NCI-H1105 treated with DMSO at 0.1 percent for 48 hours (cell line): ENCODE measurements around the gene RIPK3.

Experiments
- DNase-seq: peaks from one replicate; lab custom pipeline; 2025; lab: John Stamatoyannopoulos, UW

The RIPK3 gene

DNA sequence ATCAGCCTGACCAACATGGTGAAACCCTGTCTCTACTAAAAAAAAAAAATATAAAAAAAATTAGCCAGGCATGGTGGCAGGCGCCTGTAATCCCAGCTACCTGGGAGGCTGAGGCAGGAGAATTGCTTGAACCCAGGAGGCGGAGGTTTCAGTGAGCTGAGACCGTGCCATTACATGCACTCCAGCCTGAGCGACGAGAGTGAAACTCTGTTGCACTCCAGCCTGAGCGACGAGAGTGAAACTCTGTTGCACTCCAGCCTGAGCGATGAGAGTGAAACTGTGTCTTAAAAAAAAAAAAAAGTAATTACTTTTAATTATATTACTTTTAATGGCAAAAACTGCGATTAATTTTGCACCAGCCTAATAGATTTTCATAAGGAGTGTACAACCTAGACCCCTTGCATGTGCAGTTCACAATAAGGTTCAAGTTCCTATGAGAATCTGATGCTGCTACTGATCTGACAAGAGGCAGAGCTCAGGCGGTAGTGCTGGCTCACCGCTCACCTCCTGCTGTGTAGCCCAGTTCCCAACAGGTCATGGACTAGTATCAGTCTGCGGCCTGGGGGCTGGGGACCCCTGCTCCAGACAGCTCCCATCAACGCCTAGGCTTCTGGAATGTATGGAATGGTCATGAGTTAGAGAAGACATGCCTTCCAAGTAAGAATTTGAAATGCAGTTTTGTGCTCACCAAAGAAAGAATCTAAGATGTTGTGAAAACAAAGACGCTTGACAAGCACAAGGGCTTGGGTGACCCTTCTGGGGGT, 18.4 kb downstream of the RIPK3 start:
- no peak for DNase-seq

DNA sequence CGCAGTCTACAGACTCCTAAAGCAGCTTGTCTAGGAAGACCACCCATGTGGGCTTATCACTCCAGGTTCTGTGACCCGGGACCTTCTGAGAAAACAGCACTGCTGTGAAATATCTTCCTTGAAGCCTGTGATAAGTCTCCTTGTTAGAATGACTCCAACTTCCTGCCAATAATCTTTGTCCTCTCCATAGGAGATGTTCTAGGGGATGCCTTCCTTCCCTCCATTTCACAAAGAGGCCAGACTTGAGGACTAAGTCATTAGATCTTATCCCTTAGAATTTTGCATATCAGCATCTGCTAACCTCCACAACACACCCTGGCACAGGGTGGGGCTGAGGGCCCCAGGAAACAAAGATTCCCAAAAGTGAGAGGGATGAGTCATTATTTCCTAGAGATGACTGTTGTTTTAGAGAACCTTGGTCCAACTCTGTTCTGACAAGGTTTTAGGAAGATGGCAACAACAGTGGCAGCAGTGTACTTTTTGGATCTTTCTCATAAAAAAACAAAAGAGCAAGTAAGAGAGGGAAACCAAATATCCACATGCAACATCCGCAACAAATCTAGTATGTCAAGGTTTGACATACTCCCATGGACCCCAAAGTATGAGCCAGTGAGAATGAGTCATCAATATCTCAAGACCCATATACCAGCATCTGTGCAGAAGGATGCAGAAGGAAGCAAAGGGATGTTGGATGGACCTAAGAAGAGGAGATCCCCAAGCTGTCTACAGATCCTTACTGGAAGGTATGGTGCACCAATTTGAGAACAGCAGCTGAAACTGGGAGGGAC, 22.5 kb downstream of the RIPK3 start:
- DNase-seq = no peak

DNA sequence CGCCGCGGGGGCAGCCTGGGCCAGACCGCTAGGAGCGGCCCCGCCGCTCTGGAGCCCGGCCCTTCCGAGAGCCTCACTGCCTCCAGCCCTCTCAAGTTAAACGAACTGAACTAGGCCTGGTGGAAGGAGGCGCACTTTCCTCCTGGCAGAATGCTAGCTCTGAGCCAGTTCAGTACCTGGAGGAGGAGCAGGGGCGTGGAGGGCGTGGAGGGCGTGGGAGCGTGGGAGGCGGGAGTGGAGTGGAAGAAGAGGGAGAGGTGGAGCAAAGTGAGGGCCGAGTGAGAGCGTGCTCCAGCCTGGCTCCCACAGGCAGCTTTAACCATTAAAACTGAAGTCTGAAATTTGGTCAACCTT, 23.2 kb downstream of the RIPK3 start:
- DNase-seq = peak; percentile 33

GRCh38 chr14:24315807-24316596, 23.8 kb downstream of the RIPK3 start:
- DNase-seq = peak; percentile 47

DNA sequence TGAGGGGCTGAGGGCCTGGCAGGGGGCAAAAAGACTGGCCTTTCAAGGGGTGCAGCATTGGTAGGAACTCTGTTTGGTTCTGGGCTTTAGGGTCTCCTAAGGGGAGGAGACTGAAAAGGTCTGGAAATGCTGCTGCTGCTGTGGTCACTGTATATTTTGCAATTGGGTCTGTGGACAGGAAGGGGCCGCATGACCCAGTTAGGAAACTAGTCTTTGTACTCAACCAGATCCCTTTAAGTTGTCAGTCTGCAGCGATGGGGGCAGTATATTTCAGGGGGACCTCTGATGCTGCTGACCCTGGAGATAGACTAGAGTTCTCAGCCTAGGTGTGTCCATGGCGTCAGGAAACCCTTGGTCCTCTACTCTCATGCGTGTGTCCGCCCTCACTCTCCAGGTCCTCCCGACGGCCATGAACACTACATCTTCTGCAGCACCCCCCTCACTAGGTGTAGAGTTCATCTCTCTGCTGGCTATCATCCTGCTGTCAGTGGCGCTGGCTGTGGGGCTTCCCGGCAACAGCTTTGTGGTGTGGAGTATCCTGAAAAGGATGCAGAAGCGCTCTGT, 24.5 kb downstream of the RIPK3 start:
- no peak for DNase-seq

DNA sequence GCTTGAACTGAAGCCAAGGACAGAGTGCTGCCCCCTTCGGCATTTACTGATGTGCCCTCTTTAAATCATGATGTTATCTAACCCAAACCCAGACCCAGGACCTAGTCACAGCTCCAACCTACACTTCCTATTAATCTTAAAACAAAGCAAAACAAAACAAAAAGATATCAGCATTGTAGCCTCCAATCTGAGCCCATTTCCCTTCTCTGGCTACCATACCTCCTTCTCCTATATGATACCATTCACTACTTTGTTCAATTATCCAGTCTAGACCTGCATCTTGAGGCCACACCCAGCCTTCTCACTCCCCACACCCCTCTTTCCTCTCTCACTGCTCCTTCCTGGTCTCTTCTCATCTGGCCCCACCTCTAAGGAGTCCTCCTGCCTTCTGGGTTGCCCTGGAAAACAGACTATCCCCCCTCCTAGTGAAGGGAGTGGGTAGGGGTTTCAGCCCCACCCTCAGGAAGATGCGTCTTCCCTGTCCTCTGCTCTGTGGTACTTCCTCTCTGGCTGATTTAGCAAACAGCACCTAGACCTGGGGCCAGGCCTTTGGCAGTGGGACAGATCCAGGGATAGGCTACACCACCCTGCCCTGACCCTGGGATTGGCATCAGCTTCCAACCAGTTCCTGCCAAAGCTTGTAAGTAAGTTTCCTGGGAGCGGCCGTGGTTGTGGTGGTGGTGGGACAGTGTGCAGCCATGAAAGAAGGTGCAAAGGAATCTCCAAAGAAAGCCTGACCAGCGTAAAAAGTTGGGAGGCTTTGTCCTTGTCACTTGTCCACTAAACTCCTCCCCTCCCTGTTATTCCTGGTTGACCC, 25.2 kb downstream of the RIPK3 start:
- no peak for DNase-seq

DNA sequence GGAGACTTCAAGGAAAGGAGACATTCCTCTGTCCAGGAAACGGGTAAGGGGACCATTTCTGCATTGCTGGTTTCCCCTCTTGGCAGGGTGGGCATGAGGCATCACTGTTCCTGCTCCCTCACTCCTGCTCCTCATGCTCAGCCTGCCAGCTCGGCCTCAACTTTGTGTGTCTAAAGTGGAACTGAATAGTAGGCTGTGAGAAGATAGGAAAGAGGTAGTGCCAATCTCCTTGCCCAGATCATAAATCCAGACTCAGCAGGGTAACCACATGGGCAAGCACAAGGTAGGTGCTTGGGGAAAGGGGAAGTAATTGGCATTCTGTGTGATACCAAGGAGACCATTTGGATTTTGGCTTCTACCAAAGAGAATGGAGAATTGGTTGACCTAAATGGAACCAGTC, 25.9 kb downstream of the RIPK3 start:
- no peak for DNase-seq

GRCh38 chr14:24312736-24313507, 26.9 kb downstream of the RIPK3 start:
- no peak for DNase-seq

GRCh38 chr14:24311837-24312615, 27.8 kb downstream of the RIPK3 start:
- DNase-seq = no peak

GRCh38 chr14:24310646-24311604, 28.9 kb downstream of the RIPK3 start, which contains the start of gene LTB4R:
Gene LTB4R, plus strand, starts transcription at chr14:24311502. Its CDS starts 4,150 bp downstream, at chr14:24315652.
- no peak for DNase-seq

DNA sequence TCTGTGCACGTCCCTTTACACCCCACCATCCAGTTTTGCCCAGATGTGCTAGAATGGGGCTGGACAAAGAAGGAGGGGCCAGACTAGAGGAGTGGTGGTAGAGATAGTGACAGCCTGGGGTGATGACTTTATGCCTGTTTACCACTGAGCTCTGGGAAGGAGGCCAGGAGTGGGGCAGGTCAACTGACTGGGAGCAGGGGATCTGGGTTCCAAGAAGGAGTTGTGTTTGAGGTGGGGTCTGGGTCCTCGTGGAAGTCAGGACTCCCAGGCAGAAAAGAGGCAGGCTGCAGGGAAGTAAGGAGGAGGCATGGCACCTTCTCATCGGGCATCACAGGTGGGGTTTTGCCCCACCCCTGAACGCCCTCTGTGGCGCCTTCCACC, 29.5 kb downstream of the RIPK3 start:
- no peak for DNase-seq

GRCh38 chr14:24309538-24310264, 30.1 kb downstream of the RIPK3 start, which contains the start of gene LTB4R2:
Gene LTB4R2, plus strand, starts transcription at chr14:24310140. Its CDS starts 525 bp downstream, at chr14:24310665.
- DNase-seq = no peak

DNA sequence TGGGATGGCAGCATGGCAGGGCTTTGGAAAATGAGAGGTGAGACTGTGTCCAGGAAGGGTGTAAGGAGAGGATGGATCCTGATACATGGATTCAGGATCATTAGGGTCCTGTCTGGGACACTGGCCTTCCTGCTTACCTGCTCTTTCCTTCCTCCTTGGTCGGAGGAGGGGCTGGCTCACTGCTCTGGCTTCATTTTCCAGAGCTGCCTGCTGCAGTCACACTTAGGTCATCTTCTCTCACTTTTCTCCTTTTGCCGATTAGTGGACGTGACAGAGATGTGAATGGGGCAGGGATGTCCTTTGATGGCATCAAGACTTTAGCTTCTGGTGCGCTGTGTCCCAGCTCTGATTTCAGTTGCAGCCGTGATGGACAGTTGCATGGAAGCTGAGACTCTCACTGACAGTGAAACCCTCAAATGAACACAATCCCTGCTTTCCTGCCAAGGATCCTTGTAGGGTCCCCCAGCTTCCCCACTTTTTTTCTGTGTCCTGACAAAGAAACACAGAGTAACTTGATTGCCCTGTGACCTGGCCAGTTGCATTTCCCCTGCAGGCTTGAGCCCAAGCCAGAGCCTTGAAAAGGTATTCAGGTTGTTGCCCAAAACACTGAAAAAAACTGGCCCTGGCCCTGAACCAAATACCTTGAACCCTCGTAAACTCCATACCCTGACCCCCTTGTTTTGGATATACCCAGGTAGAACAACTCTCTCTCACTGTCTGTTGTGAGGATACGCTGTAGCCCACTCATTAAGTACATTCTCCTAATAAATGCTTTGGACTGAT, 31.3 kb downstream of the RIPK3 start:
- no peak for DNase-seq

DNA sequence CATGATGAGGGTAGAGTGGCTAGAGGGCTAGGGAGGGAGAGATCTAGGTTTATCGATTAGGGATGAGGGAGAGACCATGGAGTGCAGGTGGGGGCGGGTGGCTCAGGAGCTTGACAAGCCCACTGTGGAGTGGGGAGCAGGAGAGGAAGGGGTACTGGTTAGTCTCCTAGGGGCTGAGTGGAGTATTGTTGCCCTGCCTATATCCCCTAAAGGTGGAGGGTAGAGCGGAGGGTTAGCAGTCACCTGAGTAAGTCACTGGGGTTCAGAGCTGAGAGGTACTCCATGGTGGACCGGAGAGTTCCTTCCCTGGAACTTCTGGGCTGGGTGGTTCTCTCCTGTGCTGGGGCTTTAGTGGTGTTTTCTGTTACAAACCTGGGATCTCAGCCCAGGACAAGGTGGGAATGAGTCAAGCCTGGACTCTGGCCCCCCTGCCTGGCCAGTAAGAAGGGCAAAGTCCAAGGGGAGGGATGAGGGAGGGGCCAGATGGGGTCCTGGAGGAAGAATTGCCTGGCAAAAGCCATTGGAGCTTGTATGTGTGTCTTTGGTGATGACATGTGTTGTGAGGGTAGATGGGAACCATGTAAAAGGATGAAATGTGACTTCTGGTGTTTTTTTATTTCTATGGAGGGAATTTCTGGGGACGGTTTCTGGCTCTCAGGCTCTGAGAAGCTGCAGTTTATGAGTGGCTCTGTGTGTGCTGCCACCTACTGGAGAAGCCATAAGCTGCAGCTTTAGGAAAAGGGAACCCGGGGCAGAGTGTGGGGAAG, 32.0 kb downstream of the RIPK3 start, which contains the start of gene CIDEB:
TSS of gene CIDEB (minus strand) at position 403 of the 767 bp plus-strand sequence. CDS start at position 284, 119 bp downstream.
- peak; percentile 38 for DNase-seq

GRCh38 chr14:24307156-24307574, 32.6 kb downstream of the RIPK3 start:
- no peak for DNase-seq

- no peak for DNase-seq
These were observed 35.8 kb downstream of the RIPK3 start for GRCh38 chr14:24304019-24304387.
